Glomerular endothelial cell (primary cell): ENCODE data around the gene RAB24. TPM values are rescaled to one million over a fixed set of nuclear protein-coding genes. Genes with fewer than 3 reads are reported as not detected.
"Not testable (repeated sequence)": the region's sequence is repeated elsewhere in the genome, so short reads cannot be mapped to it uniquely, and the experiment has no call there.

Source experiments
- DNase-seq: peaks from one replicate; pipeline ENCODE4 v3.0.0-alpha.2; 2011; ENCODE audit warnings: low read depth, low spot score; ENCODE audit errors: extremely low read depth
- total RNA-seq: library from RNA; depleted of rRNA; stranded (reverse); fragments of >200 nt; gene quantifications from 2 replicates; pipeline ENCODE4 v1.2.3, GENCODE V29; 2015

The RAB24 gene
- total RNA-seq, 1 donor from 2014 or later: 30.8 TPM

DNA sequence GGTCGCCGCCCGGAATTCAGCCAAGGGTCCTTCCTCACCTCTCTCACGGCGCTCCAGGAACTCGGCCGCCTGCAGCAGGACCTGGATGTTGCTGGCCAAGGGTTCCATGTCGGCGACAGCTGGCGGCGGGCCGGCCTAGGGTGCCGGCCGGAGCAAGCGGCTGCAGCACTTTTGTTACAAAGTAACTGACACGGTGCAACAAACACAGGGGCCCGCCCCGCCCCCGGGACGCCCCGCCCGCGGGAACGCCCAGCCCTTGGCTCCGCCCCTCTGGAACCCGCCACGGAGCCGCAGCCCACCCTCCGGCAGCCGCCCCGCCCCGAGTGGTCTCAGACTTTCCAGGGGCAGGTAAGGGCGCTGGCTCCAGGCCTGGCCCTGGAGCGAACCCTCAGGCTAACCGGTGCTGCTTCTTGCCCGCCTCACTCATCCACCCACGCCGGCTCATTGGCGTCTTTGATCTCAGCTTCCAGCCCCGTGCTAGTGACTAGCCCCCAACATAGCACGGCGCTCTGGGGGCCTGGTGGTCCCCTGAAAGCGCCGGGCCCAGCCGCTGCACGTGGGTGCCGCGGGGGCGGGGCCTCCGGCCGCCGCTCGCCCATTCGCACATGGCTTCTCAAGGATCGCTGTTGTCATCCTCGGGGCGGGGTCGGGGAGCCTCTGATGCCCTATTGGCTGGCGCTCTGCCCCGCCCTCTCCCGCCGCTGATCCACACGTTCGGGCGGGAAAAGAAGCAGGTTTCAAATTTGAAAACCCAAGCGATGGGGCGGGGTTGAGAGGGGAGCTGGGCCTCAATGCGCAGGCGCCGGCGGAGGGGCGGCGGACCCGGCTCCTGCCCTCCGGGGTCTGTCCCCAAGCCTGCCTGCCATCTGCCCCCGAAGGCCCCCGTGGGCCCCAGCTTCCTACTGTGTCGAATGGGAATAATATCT is 8.5 kb upstream of the RAB24 start, which contains the start of gene MXD3:
Gene MXD3 (minus strand): TSS at position 176 of the 926 bp plus-strand sequence. CDS start 68 bp downstream, at position 108.
- no peak for DNase-seq

DNA sequence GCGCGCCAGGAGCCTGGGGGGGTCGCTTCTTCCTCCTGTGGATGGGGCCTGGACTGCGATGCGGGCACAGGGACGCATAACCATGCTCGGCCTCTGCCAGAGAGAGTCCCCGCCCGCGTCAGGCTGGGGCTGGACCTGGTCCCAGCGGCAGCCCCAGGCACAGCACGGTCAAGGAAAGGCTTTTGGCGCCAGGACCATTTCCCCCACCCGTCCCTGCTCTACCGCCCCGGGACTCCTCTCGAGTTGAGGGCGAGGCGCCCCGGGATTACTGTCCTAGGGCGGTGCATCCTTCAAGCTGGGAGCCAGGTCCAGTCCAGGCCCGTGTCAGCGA is 7.8 kb upstream of the RAB24 start:
- DNase-seq: no peak

DNA sequence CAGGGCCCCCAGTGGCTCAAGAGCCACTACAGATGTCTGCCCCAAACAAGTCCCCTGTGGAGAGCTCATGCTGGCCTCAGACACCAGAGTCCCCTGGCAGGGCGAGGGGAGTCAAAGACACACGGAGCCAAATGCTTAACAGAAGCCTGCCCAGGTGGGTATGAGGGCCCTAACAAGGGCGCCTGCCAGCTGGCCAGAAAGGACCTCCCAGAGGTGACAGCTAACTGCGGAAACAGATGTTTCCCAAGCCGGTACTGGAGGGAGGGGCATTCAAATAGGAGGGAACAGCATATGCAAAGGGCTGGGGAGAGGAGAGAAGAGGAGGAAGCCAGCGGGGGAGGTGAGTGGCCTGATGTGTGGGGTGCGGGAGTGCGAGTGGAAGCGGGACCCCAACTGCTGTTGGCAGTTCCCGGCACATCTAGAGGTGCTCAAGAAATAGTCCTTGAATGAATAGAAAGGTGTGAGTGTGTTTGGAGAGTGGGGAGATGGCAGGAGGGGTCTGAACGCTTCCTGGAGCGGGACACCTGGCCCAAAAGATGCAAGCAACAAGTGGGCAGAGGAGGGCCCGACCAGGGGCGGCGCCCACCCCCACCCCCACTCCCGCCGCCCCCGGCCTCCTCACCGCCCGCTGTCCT is 7.4 kb upstream of the RAB24 start:
- DNase-seq: no peak

DNA sequence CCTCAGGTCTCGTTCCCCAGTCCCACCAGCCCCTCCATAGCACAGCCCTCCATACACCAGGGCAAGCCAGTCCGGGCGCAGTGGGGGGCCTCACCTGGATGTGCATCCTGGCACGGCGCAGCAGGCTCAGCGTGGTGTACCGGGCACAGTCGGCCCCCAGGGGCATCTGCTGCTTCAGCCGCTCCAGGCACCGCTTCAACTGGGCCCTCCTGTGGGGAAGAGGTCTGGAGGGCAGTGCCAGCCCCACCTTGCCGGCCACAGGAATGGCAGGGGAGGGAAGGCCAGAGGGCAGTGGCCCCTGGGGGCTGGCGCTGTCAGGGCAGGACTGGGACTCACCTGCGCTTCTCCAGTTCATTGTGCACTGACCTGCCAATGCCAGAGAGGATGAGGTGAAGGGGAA is 6.8 kb upstream of the RAB24 start:
- DNase-seq: no peak

DNA sequence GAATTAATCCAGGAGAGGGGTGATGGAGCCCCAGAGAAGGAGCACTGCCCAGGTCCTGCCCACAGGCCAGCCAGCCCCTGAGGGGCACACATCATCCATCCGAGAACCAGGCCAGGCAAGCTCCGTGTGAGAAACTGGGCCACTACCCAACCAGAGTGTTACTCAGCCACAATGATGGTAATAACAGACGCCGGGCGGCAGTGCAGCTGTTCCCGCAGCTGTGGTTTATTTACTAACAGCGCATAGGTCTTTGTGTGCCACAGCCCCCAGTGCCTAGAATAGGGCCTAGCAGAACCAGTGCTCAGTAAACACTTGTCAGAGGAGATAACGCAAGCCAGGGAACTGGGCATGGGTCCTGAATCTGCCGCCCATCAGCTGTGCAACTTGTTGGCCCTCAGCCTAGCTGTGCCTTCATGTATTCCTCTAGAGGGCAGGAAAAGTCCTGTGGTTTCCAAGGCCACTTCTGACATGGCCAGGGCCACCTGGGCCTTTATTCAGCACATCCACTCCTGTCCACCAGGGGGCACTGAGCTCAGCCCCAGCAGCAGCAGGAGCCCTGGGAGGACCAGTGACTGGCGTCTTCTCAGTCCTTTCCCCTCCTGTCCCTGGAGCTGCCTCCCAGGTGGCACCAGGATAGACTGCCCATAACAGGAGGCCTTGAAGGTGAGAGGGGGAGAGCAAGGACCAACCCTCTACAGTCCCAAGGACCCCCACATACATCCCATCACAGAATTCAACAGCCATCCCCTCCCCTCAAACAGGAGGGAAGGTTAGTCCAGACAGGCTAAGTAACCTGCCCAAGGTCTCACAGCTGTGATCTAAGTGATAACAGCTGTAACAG is 6.1 kb upstream of the RAB24 start:
- no peak for DNase-seq

DNA sequence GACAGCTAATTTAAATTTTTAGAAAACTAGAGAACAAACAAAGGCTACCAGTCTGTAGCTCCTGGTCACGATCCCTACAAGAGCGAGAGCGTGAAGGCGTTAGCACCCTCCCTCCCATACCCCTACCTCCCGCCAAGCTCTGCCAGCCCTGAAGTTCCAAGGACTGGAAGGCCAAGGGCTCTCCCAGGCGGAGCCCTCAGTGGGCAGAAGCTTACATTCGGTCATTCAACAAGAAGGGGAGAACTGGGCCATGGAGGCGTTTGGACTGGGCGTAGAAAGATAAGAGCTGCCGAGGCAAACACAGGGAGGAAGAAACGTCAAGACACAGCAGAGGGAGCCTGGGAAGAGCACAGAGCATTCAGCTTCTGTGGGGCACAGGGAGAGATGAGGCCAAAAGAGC is 5.2 kb upstream of the RAB24 start:
- DNase-seq: no peak

DNA sequence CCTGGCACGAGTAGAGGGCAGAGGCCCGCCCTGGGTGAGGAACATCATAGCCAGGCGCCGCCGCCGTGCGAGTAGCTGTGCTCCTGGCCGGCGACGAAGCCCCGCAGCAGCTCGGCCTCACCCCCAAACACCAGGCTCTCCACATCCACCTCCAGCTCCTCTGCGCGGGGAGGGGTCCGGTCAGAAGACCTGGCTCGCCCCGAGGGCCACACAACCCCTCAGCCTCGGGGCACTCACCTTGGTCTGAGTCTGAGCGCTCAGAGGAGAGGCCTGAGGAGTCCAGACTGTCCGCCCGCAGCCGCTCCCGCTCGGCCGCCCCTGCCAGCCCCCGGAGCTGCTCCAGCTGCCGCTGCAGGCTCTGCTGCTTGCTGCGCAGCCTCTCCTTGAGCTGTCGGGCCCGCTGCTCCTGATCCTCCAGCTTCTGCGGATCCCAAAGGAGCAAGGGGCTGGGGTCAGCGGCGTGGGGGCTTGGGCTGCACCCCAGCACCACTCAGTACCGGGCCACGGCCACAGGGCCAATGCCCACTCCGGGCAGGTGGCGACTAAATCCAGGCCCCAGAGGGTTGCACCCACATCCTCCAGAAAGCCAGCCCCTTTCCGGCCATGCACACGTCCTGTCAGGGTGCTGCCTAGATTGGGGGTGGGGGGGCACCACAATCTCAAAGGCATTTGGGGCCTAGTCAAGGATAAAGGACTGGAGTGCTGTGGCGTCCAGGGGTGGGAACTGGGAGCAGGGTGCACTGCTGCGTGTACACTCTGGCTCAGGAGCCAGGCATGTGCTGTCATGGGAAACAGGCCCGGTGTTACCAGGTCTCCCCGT is 4.2 kb upstream of the RAB24 start:
- no peak for DNase-seq

DNA sequence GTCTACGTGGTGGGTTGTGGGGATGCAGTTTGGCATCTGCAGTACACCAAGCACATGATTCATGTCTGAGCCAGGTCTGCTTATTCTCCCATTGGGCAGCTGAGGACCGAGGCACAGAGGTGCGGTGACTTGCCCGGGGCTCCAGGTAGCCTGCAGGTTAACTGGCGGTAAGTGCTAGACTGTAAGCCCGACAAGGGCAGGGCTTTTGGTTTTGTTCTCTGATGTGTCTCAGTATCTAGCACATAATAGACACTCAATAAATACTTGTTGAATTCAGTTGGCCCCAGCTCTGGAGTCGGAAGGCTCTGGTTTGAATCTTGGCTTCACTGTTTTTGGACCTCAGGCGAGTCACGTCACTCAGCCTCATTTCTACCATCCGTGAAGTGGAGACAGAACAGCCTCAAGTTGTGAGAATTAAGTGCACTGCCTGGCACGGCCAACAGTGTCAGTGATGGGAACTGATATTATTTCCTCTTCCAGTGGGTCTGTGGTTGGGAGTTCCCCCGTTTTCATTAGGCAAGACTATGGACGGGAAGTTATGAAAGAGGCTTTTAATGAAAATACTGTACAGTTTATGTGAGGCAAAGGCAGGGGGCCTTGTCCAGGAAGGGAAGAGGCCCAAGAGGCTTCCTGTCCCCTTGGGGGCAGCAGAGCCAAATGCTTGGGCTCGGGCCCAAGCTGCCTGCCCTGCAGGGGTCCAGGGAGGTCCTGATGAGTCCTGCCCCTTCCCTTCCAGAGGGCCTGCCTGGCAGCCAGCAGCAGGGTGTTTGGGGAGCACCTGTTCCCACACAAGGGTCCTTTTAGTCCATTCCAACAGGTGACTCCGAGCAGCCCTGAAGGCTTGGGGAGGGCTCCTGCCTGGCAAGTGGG is 3.4 kb upstream of the RAB24 start:
- no peak for DNase-seq

DNA sequence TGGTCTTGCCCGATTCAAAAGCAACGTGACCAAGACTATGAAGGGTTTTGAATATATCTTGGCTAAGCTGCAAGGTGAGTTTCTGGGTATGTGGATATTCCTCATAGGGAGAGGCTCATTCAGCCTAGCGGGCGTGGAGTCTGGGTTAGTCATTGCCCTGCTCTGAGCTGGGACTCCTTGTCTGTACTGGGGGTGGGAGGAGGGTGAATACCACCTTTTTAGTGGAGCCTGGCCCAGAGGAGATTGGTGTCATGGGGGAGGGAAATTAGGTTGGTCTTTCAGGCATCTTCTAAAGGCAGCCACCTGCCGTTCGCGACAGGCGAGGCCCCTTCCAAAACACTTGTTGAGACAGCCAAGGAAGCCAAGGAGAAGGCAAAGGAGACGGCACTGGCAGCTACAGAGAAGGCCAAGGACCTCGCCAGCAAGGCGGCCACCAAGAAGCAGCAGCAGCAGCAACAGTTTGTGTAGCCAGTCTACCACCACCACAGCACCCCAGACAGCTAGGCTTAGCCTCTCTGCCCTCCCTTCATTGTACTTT is 2.7 kb upstream of the RAB24 start:
- DNase-seq: not testable (repeated sequence)

DNA sequence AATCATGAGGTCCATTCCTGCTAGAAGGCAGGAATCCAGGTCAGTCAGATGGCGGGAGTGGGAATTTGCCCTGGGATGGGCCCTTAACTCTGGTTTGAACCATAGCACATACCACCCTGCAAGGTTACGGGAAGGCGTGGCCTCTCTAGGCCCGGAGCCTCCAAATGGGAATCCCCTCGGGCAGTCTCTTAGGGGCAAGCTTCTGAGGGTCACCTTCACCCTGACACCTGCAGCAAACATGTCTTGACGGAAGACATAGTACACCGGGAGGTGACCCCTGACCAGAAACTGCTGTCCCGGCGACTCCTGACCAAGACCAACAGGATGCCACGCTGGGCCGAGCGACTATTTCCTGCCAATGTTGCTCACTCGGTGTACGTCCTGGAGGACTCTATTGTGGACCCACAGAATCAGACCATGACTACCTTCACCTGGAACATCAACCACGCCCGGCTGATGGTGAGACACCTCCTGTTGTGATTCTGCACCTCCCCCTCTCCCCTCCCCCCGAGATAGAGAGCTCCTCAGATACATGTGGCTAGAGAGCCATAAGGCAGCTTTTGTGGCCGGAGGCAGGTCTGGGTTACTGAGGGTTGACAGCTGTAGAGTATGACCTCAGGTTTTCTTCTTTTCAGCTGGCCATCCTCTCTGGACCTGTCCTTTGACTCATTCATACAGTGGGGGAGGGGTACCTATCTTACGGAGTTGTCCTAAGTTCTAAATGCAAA is 1.0 kb upstream of the RAB24 start:
- no peak for DNase-seq

DNA sequence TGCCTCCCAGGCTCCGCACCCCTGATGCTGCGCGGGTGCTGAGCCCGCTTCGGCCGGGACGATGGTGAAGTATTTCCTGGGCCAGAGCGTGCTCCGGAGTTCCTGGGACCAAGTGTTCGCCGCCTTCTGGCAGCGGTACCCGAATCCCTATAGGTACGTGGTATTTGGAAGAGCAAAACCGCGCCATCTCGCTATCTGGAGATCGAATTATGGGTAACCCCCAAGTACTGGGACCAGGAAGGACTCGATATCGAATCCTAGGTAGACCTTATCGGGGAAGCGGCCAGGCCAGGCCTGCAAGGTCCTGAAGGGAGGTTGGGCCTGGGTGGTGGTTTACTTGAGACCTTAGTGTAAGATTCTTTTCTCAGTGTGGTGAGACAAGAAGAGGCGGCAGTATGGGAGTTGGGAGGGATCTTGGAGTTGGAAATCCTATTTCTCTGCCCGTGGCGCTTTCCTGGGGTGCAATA is 439 bp upstream of the RAB24 start:
- no peak for DNase-seq

DNA sequence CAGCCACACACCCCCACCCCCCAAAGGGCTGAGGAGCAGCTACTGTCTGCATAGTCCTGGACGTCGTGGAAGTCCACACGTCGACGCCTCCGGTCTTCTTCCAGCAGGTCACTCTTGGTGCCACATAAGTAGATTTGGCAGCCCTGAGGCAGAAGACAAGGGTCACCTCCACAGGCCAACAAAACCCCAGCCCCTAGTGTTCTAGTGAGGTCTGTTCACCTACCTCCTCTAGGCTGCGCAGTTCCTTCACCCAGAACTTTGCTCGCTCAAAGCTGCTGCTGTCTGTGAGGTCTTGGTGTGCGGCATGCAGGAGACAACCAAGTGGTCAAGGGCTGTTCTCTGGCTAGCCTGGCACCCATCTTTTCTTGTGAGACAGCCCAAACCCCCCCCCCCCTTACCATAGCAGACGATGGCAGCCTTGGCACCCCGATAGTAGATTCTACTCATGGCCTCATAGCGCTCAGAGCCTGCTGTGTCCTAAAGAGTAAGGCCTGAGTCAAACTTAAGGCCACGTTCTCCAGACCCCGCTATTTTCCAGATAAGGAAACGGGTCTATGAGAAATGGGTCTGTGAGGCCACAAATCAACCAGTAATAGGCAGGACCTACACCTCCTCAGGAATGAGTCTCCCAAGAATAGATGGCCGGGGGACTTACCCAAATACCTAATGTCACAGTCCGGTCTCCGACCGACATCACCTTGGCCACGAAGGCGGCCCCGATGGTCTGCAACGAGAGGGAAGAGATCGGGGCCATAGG is 987 bp downstream of the RAB24 start:
- no peak for DNase-seq

DNA sequence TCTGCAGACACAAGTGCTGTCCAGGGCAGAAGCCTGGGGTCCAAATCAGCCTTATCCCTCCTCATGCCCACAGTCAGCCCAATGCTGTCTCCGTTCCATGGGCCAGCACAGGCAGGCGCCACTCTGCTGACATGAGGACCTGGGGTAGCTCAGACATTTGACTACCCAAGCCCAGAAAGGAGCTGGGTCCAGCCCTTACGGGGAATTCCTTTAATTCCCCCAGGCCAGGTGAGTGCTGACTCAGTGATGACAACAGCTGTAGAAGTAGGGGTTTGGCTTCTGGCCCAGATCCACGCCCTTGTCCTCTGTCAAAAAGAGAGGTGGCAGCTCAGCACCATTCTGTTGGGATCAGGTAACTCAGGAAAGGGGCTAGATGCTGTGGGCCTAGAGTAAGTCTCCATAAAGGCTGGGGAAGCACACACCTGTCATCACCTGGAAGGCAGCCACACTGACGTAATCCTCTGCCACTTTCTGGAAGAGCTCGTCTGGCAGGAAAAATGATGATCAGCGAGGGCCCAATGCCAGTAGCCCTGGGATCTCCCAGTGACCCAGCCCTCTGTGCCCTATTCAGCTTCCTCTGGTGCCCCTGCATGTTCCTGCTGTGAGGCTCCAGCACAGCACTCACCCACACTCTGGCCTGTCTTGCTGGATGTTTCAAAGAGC is 1.9 kb downstream of the RAB24 start:
- no peak for DNase-seq

DNA sequence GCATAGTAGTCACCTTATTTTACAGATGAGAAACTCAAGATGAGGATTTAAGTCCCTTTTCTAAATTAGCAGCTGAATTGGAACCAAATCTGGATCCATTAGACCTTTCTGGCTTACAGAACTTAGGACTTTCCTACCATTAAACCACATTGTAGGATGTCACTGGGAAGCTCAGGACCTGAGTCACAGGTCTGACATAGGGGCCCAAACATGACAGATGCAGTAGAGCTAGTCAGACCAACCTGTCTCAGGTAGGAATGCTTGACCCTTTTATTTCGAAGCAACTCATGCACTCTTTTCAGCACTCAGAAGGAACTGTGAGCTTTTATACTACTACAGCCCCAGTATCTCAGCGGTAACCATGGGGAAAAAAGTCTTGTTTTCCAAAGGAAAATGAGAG is 2.6 kb downstream of the RAB24 start:
- no peak for DNase-seq

DNA sequence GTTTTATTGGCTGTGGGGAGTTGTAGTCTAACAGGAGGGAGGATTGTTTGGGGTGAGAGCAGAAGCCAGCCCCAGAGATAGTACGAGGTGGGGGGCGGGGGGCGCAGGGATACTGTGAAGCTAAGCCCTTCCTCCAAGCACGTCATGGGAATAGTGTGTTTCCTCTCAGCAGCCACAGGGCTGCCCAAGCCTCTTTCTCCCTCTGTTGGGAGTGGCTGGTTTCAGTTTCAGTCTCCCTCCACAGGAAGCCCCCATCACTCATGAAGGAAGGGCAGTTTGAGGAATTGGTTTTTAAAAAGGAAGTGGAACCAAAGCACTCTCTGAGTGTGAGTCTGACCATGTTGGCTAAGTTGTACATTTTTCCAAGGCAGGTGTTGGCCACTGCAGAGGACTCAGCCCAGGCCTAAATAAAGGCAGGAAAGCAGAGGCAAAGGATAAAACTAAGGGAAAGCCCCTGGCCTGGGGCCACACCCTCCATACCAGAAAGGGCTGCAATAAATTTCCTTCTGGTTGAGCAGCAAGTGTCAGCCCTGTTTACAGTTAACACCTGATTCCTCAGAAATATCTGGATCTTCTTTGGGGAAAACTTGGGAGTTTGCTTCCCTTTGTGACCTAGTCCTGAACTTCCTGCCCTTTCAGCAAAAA is 3.2 kb downstream of the RAB24 start:
- peak; percentile 62 for DNase-seq

DNA sequence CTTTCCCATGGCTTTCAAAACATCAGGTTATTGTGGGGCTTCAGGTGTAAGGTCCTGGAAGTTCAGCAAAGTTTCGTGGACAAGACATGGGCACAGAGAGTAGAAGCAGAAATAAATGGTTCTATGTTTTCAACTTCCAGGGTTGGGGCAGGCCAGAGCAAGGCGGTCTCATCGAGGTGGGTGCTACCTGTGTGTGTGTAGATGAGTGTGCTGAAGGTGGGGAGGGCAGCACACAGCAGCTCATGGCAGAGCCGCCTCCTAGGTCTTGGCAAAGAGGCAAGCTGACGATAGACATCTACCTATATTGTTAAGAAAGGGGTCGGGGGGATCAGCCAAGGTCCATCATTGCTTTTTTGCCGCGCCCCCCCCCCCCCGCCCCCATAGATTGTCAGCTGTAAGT is 3.8 kb downstream of the RAB24 start:
- no peak for DNase-seq

DNA sequence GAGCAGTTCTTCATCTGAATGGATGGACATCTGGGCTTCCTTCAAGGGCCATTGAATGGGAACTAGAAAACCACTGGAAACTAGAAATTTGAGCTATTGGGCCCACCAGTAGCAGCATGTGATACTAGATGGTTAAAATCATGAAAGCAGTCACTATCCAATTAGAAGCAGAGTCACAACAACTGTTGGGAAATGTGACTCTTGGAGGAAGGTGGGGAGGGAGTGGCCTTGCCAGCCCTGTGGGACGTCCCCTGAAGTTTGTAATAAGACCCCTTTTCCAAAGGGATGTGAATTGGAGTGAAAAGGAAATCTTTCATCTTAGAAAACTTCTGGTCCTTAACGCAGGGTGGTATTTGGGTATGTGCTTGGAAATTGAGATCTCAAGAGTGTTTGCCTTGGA is 5.6 kb downstream of the RAB24 start:
- no peak for DNase-seq
